Mesenteric fat pad (tissue), 1 donor: ENCODE data around the gene CHD5. TPM values are rescaled to one million over a fixed set of nuclear protein-coding genes. Genes with fewer than 3 reads are reported as not detected.

Experiments
- DNase-seq: peaks from one replicate; pipeline ENCODE4 v3.0.0-alpha.2; 2020; ENCODE audit warnings: low spot score
- total RNA-seq: library from RNA; stranded (reverse); fragmentation: NEBNext Ultra II Directional; extraction: Animal tissue kit (Norgen Biotek cat#: 25700); gene quantifications from one replicate; pipeline ENCODE4 v1.2.1, GENCODE V29; 2021
- donor health status: DM: yes; HTN: yes; CAD: no.

CHD5 gene
- total RNA-seq, 1 donor from 2014 or later, result 0.13 TPM

- no peak for DNase-seq
Observed at GRCh38 chr1:6174621-6175410, 5.3 kb downstream of the CHD5 start.

GRCh38 chr1:6172549-6172948 is 7.6 kb downstream of the CHD5 start:
- no peak for DNase-seq

GRCh38 chr1:6171548-6172124 is 8.5 kb downstream of the CHD5 start:
- DNase-seq, result no peak

GRCh38 chr1:6170742-6171201 is 9.3 kb downstream of the CHD5 start:
- DNase-seq, result no peak

- no peak for DNase-seq
Observed at GRCh38 chr1:6170116-6170741, 9.9 kb downstream of the CHD5 start.

GRCh38 chr1:6168947-6169586 is 11.1 kb downstream of the CHD5 start:
- DNase-seq, result no peak

DNA sequence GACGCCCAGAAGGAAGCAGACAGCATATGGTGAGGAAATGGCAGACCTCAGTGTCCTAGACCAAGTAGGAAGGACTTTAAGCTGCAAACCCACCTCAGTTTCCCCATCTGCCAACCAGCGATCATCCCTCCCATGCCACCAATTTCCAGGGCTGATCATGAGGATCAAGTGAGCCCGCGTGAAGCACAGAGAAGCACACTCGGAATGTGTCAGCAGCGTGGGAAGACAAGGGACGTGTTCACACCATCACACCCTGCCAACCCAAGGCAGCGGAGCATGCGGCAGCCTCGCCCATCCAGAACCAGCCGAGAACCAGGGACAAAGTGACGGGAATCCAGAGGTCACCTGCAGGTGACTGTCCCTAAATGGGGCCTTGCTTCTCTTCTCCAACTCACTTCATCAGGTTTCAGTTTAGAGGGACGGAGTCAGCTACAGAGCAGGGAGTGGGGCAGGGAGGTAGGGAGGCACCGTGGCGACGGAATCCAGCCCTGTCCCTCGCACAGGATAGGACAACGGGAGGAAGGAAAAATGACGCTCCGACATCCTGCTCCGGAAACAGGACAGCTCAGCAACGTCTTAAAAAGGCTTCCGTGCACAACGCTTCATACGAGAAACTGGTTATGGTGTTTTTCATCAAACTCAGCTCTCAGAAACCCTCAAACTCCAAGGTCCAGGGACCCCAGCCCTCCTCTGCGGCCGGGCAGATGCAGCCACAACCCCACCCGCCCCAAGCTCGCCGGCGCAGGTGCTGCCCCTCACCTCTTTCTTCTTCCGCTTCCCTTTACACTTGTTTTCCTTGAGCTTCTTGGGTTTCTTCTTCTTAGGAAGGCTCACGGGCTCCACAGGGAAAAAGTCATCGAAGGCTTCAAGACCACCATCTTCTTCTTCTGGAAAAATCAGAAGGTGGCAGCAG is 12.5 kb downstream of the CHD5 start:
- no peak for DNase-seq

GRCh38 chr1:6166655-6167390 is 13.3 kb downstream of the CHD5 start:
- no peak for DNase-seq

DNA sequence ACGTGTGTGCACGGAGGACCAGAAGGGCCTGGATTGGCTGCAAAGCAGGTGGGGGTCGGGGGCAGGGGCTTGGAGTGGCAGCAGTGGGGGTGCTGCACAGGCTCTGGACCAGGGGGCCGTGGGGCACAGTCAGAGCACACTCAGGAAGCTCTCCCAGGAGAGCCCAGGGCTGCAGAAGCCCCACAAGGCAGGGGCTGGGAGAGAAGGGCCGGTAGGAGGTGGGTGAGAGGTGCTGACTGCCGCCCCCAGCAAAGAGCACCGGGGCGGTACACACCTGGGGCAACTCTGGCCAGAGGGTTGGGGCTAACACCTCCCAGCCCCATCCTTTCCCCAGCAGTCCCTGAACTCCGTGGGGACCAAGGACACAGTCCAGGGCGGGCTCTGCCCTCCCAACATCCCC is 13.9 kb downstream of the CHD5 start:
- no peak for DNase-seq

DNA sequence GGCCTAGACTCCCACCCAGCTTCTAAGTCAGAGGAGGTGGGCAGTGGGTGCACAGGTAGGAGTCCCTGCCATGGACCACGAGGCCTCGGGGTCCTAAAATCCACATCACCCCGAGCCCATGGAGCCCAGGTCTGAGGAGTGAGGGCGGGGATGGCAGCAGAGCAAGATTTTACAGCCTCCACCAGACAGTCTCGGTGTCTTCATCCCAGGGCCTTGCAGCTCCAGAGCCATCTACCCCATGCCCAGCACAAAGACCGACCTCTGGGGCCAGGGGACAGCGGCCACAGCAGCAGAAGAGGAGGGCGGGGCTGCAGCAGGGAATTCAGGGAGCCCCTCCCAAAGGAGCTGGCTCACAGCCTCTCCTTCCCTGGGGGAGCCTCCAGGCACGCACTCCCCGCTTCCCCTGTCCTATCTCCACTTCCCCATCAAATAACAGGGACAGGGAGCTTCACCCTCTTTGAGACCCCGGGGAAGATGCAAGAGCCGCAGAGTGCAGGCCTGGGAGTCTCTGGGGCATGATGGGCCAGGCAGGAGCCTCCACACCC is 14.6 kb downstream of the CHD5 start:
- DNase-seq, result no peak

DNA sequence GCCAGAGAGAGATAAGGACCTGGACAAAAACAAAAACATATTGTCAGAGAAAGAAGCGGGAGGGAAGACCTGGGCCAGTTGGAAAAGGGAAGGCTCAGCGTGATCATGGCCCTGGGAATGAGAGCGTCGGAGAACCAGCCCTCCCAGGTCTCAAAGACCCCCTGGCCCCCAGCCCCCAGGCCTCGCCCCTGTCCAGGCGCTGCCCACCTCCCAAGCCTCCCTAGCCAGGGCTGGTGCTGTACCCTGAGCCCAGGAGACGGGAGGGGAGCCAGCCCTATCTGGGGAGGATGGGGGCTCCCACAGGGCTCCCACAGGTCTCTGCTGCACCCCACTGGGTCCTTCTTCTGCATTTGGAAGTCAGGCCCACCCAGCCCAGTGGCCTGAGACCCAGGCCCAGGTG is 15.1 kb downstream of the CHD5 start:
- DNase-seq, result no peak

DNA sequence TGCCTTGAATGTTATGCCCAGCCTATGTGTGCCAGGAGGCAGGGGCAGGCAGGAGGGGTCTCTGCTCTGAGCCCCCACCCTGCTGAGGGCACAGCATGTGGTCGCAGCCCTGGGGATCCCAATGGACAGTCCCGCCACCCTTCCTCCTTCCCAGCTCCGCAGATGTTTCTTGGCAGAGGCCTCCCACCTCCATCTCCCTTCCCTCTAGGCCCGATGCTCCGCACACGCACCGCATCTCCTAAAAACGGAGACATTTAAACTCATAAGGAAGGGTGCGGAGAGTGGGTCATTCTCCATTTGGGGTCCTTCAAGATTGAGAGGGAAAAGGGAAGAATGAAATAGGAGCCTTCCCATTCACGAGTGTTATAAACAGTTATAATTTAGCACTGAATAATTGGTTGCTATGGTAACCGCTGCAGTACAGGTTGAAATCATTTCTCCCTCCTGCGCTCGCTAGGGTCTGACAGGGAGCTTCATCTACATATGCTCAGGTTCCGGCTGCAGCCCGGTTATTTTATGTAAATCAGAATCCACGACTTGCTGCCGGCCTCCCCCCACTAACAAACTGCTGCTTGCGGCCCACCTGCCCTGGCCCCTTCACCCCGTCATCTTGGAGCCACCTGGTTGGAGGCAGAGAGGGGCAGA is 16.0 kb downstream of the CHD5 start:
- no peak for DNase-seq

- DNase-seq, result no peak
Observed at GRCh38 chr1:6163191-6163972, 16.7 kb downstream of the CHD5 start.

GRCh38 chr1:6162773-6163172 is 17.3 kb downstream of the CHD5 start:
- DNase-seq, result no peak

DNA sequence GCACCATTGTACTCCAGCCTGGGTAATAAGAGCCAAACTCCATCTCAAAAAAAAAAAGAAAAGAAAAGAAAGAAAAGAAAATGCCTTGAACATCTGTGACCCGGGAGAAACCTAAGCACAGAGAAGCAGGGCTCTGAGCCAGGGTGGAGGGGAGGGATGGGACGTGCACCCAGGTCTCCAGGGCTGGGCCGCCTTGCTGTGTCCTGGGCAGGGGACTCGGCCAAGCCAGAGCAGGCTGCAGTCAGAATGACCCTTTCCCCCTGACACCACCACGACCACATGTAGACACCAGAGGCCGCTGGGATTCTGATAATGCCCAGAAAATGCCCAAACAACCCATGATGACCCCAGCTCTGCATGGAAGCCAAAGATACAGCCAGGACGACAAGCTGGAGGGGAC is 17.8 kb downstream of the CHD5 start:
- DNase-seq, result no peak

DNA sequence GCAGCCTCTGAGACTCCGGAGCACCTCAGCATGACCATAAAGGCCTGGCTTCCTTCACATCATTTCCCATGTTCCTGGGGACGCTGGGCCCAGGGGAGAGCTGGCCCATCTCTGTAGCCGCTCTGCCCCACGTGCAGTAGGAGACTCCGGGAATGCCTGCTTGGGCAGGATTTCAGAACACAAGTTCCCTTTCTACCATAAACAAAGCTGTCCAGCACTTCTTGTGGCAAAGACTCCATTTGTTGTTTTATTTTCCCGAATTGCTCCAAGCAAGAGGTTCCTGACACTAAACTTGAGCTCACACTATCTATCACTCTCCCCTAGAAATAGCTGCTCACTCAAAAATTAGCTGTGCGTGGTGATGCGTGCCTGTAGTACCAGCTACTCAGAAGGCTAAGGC is 21.9 kb downstream of the CHD5 start:
- no peak for DNase-seq

- DNase-seq, result no peak
Observed at GRCh38 chr1:6157528-6158174, 22.5 kb downstream of the CHD5 start.

- no peak for DNase-seq
Observed at GRCh38 chr1:6157132-6157527, 23.0 kb downstream of the CHD5 start.
